Heart right ventricle (tissue), 16 donors: ENCODE measurements around the gene PRKCQ. TPM values are rescaled to one million over a fixed set of nuclear protein-coding genes. Genes with fewer than 3 reads are reported as not detected.

Source experiments
- ATAC-seq, 8 donors: fragments of 200-7000 bp; cut with Tn5 transposase; one replicate each; pipeline ENCODE4 v1.9.1; 2020; ENCODE audit warnings: mild to moderate bottlenecking in 8 of 8, moderate library complexity in 8 of 8, moderate number of reproducible peaks in 1 of 8
- DNase-seq, 2 donors: peaks; one replicate each; pipeline ENCODE4 v3.0.0-alpha.2; 2020
- H3K27ac ChIP-seq, 10 donors: fragments of 200-600 bp; sonication (generic) in 2 of 10; one replicate each; pipeline versions ENCODE4 v1.5.0 to v1.8.0; 2020 to 2022; ENCODE audit warnings: mild to moderate bottlenecking in 3 of 10
- H3K27me3 ChIP-seq, 7 donors: fragments of 200-600 bp; one replicate each; pipeline ENCODE4 v1.8.0; 2021 to 2022; ENCODE audit warnings: mild to moderate bottlenecking in 2 of 7
- H3K36me3 ChIP-seq, 9 donors: fragments of 200-600 bp; sonication (generic) in 1 of 9; one replicate each; pipeline versions ENCODE4 v1.5.0 to v1.8.0; 2020 to 2022; ENCODE audit warnings: mild to moderate bottlenecking in 2 of 9
- H3K4me1 ChIP-seq, 9 donors: fragments of 200-600 bp; sonication (generic) in 1 of 9; one replicate each; pipeline versions ENCODE4 v1.5.0 to v1.8.0; 2020 to 2022; ENCODE audit warnings: mild to moderate bottlenecking in 4 of 9
- H3K4me3 ChIP-seq, 10 donors: fragments of 200-600 bp; sonication (generic) in 2 of 10; one replicate each; pipeline versions ENCODE4 v1.5.0 to v1.8.0; 2020 to 2022; ENCODE audit warnings: mild to moderate bottlenecking in 7 of 10, moderate library complexity in 2 of 10
- H3K9me3 ChIP-seq, 11 donors: fragments of 200-600 bp in 10 of 11; sonication (generic) in 2 of 11; one replicate each; pipeline versions ENCODE4 v1.5.0 to v1.8.0; 2013 to 2022; ENCODE audit warnings: mild to moderate bottlenecking in 2 of 11, control low read depth in 1 of 11, moderate library complexity in 1 of 11
- CTCF ChIP-seq, 9 donors: fragments of 200-600 bp; sonication (generic) in 2 of 9; IDR thresholded peaks; one replicate each; pipeline versions ENCODE4 v1.5.0 to v1.8.0; 2021 to 2022; ENCODE audit warnings: antibody characterized with exemption in 9 of 9, mild to moderate bottlenecking in 5 of 9, moderate library complexity in 1 of 9
- WGBS, 2 donors: extraction: QIAGEN DNeasy Blood & Tissue Kit; methylation state at CpG; one replicate each; pipeline ENCODE4 v1.1.7; 2013; ENCODE audit warnings: inconsistent platforms in 1 of 2; 5-methylcytosine and 5-hydroxymethylcytosine counted together
- intact Hi-C, 10 donors: fragments of 100-400 bp; cut with DNase I; formaldehyde crosslinking; loops; one replicate each; pipeline versions ENCODE4 v1.11.1 to v1.14.2; 2022
- polyA plus RNA-seq, 2 donors: library from polyadenylated mRNA; stranded (reverse); fragments of 200-250 nt; gene quantifications; one replicate each; pipeline ENCODE4 v1.2.3, GENCODE V29; 2013
- total RNA-seq, 10 donors: library from RNA; stranded (reverse); fragmentation: NEBNext Ultra II Directional in 3 of 10; extraction: Animal tissue kit (Norgen Biotek cat#: 25700) in 3 of 10; gene quantifications; one replicate each; pipeline versions ENCODE4 v1.2.1 to v1.2.4, GENCODE V29; 2021 to 2023
- donor health status: Arrhythmogenic right ventricular cardiomyopathy.
- donor health status: ischemic (EF 13 %, LVEDD 7.1; RV severe dilation, severe dysfunction).
- donor health status: healthy with polysubstance abuse.
- donor health status: DM: no; HTN: yes; CAD: no.
- donor health status: DM: no; HTN: no; CAD: no.
- donor health status: ischemic (EF 25% LVEDD 6.9; RV normal size, moderate dysfunction).
- donor health status: ischemic (EF 25% LVEDD 5.7; RV mildly dilated, moderate dysfunction).
- donor health status: healthy.
- donor health status: DM: yes; HTN: yes; CAD: no.
- donor health status: Ischemic cardiomyopathy.
- donor health status: ischemic (EF 35%, LVEDD 5.7; RV mildly dilated, moderate dysfunction).
- donor health status: nonischemic (EF 11% LVEDD 7.7; RV severe dilation, severe dysfunction).
- donor health status: DM: yes; HTN: yes; CAD: no.
- donor health status: PGD.
- donor health status: ischemic (EF 29% LVEDD 5.4; RV normal size, mild dysfunction).
- donor health status: nonischemic (EF 23%, LVEDD 6.1; RV moderate dilation, normal function).

Gene PRKCQ
- total and polyA plus RNA-seq, 12 donors = 0.04 to 2.0 (median 0.27) TPM; not detected in 2

- no peak for TF ChIP-seq CTCF (IDR thresholded peaks at IDR 0.05)
- DNase-seq (no peak), ATAC-seq (no peak)
- no peak overlapping the region for H3K4me3 ChIP-seq
- no peaks in the 10 kb centered on the region for H3K4me1 ChIP-seq
- no peak overlapping the region for H3K27ac ChIP-seq
- peaks cover 0 to 21% (median 6%) of the 10 kb centered on the region in 7 donors for H3K27me3 ChIP-seq
- intact Hi-C loops = no loop called here
- WGBS, 2 donors = 49 to 52% methylated on average over 5 of the region's 5 CpGs
- no peaks in the 10 kb centered on the region for H3K9me3 ChIP-seq
- no peaks in the 10 kb centered on the region for H3K36me3 ChIP-seq
These were observed 41.5 kb upstream of the PRKCQ start for GRCh38 chr10:6621536-6621935.

DNA sequence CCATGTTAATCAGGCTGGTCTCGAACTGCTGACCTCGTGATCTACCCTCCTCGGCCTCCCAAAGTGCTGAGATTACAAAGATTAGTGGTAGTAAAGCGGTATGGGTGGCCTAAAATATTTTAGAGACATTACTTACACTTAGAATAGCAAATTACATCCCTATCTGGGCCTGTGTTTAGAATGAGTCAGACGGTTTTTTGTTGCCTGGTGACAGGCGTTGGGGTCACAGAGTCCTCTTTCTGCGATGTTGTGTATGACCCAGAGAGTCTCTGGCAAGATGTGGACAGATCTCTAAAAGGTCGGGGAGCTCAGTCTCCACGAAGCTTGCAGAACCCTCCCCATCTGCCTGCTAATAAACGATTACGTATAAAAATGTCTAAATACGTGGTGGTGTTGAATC, 39.6 kb upstream of the PRKCQ start:
- no peak for TF ChIP-seq CTCF (IDR thresholded peaks at IDR 0.05)
- Histone ChIP-seq H3K27me3 (peaks cover 0 to 9% (median 2%) of the 10 kb centered on the region in 7 donors), H3K27ac (no peak overlapping the region), H3K9me3 (no peaks in the 10 kb centered on the region), H3K4me1 (no peaks in the 10 kb centered on the region), H3K4me3 (no peak overlapping the region), H3K36me3 (no peaks in the 10 kb centered on the region)
- intact Hi-C loops = no loop called here
- DNase-seq (no peak), ATAC-seq (no peak)
- 77 to 78% methylated on average over 12 of the region's 12 CpGs for WGBS, 2 donors

DNA sequence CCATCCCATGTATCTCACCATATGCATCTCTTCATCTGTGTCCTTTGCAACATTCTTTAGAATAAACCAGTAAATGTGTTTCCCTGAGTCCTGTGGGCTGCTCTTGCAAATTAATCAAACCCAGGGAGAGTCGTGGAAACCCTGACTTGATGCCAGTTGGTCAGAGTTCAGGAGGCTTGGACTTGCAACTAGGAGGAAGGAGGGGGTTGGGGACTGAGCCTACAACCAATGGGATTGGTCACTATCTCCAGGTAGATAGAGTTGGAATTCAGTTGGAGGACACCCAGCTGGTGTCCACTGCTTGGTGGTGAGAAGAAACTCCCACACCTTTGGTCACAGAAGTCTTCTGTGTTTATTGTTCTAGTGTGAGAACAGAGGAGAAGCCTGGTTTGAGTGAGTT, 38.3 kb upstream of the PRKCQ start:
- WGBS, 2 donors = 21 to 48% methylated on average over 1 of the region's 1 CpG
- H3K4me3 ChIP-seq = no peak overlapping the region
- no peak overlapping the region for H3K27ac ChIP-seq
- peaks cover 0 to 7% (median 0%) of the 10 kb centered on the region in 7 donors for H3K27me3 ChIP-seq
- no peaks in the 10 kb centered on the region for H3K36me3 ChIP-seq
- DNase-seq (no peak), ATAC-seq (no peak)
- H3K9me3 ChIP-seq = peaks cover 0 to 5% (median 0%) of the 10 kb centered on the region in 11 donors
- no peak for TF ChIP-seq CTCF (IDR thresholded peaks at IDR 0.05)
- no peaks in the 10 kb centered on the region for H3K4me1 ChIP-seq
- intact Hi-C loops = no loop called here

DNA sequence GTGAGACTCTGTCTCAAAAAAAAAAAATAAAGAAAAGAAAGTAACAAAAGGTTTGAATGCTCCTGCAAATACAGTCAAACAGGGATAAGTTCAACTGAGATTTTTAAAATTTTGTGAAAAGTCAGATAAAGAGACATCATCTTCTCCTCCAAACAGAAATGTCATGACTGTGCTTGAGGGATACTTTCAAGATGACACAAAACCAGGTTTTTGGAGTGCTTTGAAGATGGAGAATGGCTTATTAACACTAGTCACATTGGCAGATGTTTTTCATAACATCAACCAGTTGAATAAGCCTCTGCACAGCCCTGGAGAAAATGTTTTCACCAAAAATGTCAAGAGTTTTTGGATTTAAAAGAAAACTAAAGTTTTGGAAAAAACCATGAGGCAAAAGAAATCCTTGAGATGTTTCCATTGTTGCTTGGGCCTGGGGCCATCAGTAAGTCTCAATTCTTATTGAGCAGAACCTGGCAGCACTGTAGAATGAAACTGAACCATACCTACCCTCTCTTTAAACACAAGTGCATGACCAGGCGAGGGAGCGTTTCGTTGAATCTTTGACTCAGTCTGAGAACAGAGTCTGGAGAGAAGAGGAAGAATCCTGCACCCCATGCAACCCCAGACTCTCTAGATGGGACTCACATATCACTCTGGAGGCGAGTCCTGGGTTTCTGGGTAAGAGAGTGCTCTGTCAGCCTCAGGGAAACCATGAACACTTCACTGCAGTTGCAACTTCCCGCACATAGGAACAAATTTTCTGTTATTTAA, 37.4 kb upstream of the PRKCQ start:
- Histone ChIP-seq H3K4me1 (no peaks in the 10 kb centered on the region), H3K27me3 (peaks cover 0 to 11% (median 0%) of the 10 kb centered on the region in 7 donors), H3K36me3 (no peaks in the 10 kb centered on the region), H3K4me3 (no peak overlapping the region), H3K27ac (no peak overlapping the region), H3K9me3 (peaks cover 0 to 7% (median 0%) of the 10 kb centered on the region in 11 donors)
- no peak for ATAC-seq
- no peak for TF ChIP-seq CTCF (IDR thresholded peaks at IDR 0.05)
- intact Hi-C loops = no loop called here
- no peak for DNase-seq
- 89% methylated on average over 5 of the region's 5 CpGs for WGBS, 2 donors
